HEK293 (cell line): ENCODE results near the gene PITPNC1.
A peak's percentile ranks its signal among the peaks of the same experiment; 100 is the strongest.

Experiments used
- GFI1B ChIP-seq: fragments of 450-650 bp; formaldehyde crosslinking; IDR thresholded peaks from 2 replicates; pipeline ENCODE4 v1.5.1; 2016; ENCODE audit warnings: missing biosample characterization, missing genetic modification characterization
- GLI2 ChIP-seq: fragments of 450-650 bp; formaldehyde crosslinking; IDR thresholded peaks from 2 replicates; pipeline ENCODE4; 2017; ENCODE audit warnings: missing biosample characterization, missing genetic modification characterization, low read depth, borderline replicate concordance
- OSR2 ChIP-seq: fragments of 450-650 bp; formaldehyde crosslinking; IDR thresholded peaks from 2 replicates; pipeline ENCODE4 v1.5.1; 2016; ENCODE audit warnings: missing biosample characterization, missing genetic modification characterization
- OVOL3 ChIP-seq: fragments of 450-650 bp; formaldehyde crosslinking; IDR thresholded peaks from 2 replicates; pipeline ENCODE4 v1.5.1; 2016; ENCODE audit warnings: missing biosample characterization, missing genetic modification characterization
- SP2 ChIP-seq: fragments of 450-650 bp; formaldehyde crosslinking; IDR thresholded peaks from 2 replicates; pipeline ENCODE4 v1.5.1; 2016; ENCODE audit warnings: missing biosample characterization, missing genetic modification characterization
- SP7 ChIP-seq: fragments of 450-650 bp; formaldehyde crosslinking; IDR thresholded peaks from 2 replicates; pipeline ENCODE4 v1.5.1; 2016; ENCODE audit warnings: missing biosample characterization, missing genetic modification characterization
- YY2 ChIP-seq: fragments of 450-650 bp; formaldehyde crosslinking; IDR thresholded peaks from 2 replicates; pipeline ENCODE4 v1.5.1; 2016; ENCODE audit warnings: missing biosample characterization, missing genetic modification characterization
- ZBTB10 ChIP-seq: fragments of 450-650 bp; formaldehyde crosslinking; IDR thresholded peaks from 2 replicates; pipeline ENCODE4 v1.5.1; 2016; ENCODE audit warnings: missing biosample characterization, missing genetic modification characterization
- ZBTB17 ChIP-seq: fragments of 450-650 bp; formaldehyde crosslinking; IDR thresholded peaks from 2 replicates; pipeline ENCODE4 v1.5.1; 2016; ENCODE audit warnings: missing biosample characterization, missing genetic modification characterization
- ZBTB20 ChIP-seq: fragments of 450-650 bp; formaldehyde crosslinking; IDR thresholded peaks from 2 replicates; pipeline ENCODE4 v1.5.1; 2016; ENCODE audit warnings: missing biosample characterization, missing genetic modification characterization
- ZNF133 ChIP-seq: fragments of 450-650 bp; formaldehyde crosslinking; IDR thresholded peaks from 2 replicates; pipeline ENCODE4 v1.5.1; 2016; ENCODE audit warnings: missing biosample characterization, missing genetic modification characterization
- ZNF202 ChIP-seq: fragments of 450-650 bp; formaldehyde crosslinking; IDR thresholded peaks from 2 replicates; pipeline ENCODE4 v1.5.1; 2016; ENCODE audit warnings: missing biosample characterization, missing genetic modification characterization, borderline replicate concordance
- ZNF24 ChIP-seq: fragments of 450-650 bp; formaldehyde crosslinking; IDR thresholded peaks from 2 replicates; pipeline ENCODE4 v1.5.1; 2016; ENCODE audit warnings: missing biosample characterization, missing genetic modification characterization
- ZNF280C ChIP-seq: fragments of 450-650 bp; formaldehyde crosslinking; IDR thresholded peaks from 2 replicates; pipeline ENCODE4 v1.5.1; 2016; ENCODE audit warnings: missing biosample characterization, missing genetic modification characterization
- ZNF335 ChIP-seq: fragments of 450-650 bp; formaldehyde crosslinking; conservative IDR thresholded peaks from 2 replicates; pipeline ENCODE4 v1.5.1; 2016; ENCODE audit warnings: missing biosample characterization, missing genetic modification characterization
- ZNF561 ChIP-seq: fragments of 450-650 bp; IDR thresholded peaks from 2 replicates; pipeline ENCODE4 v1.5.1; 2018; ENCODE audit warnings: missing biosample characterization, missing genetic modification characterization, borderline replicate concordance
- ZNF600 ChIP-seq: fragments of 450-650 bp; formaldehyde crosslinking; IDR thresholded peaks from 2 replicates; pipeline ENCODE4 v1.5.1; 2016; ENCODE audit warnings: missing biosample characterization, missing genetic modification characterization
- ZNF621 ChIP-seq: fragments of 450-650 bp; formaldehyde crosslinking; IDR thresholded peaks from 2 replicates; pipeline ENCODE4 v1.5.1; 2017; ENCODE audit warnings: missing biosample characterization, missing genetic modification characterization
- ZNF747 ChIP-seq: fragments of 450-650 bp; formaldehyde crosslinking; IDR thresholded peaks from 2 replicates; pipeline ENCODE4 v1.5.1; 2016; ENCODE audit warnings: missing biosample characterization, missing genetic modification characterization
- ZNF785 ChIP-seq: fragments of 450-650 bp; formaldehyde crosslinking; IDR thresholded peaks from 2 replicates; pipeline ENCODE4 v1.5.1; 2016; ENCODE audit warnings: missing biosample characterization, missing genetic modification characterization
- ZNF792 ChIP-seq: fragments of 450-650 bp; formaldehyde crosslinking; IDR thresholded peaks from 2 replicates; pipeline ENCODE4 v1.5.1; 2016; ENCODE audit warnings: missing biosample characterization, missing genetic modification characterization
- ZNF843 ChIP-seq: fragments of 450-650 bp; formaldehyde crosslinking; IDR thresholded peaks from 2 replicates; pipeline ENCODE4 v1.5.1; 2016; ENCODE audit warnings: missing biosample characterization, missing genetic modification characterization
- TF ChIP-seq, protein P1 (sequence below): fragments of 450-650 bp; formaldehyde crosslinking; conservative IDR thresholded peaks from 2 replicates; pipeline ENCODE4 v1.5.1; 2016; ENCODE audit warnings: low read depth, missing biosample characterization, missing genetic modification characterization
- TF ChIP-seq, protein P2 (sequence below): fragments of 450-650 bp; formaldehyde crosslinking; IDR thresholded peaks from 2 replicates; pipeline ENCODE4 v1.5.1; 2017; ENCODE audit warnings: missing biosample characterization, mild to moderate bottlenecking, missing genetic modification characterization, moderate library complexity
- TF ChIP-seq, protein P3 (sequence below): fragments of 450-650 bp; formaldehyde crosslinking; IDR thresholded peaks from 2 replicates; pipeline ENCODE4 v1.5.0; 2017; ENCODE audit warnings: missing biosample characterization, missing genetic modification characterization, borderline replicate concordance
- TF ChIP-seq, protein P4 (sequence below): fragments of 450-650 bp; formaldehyde crosslinking; IDR thresholded peaks from 2 replicates; pipeline ENCODE4 v1.5.1; 2017; ENCODE audit warnings: missing biosample characterization, missing genetic modification characterization

PITPNC1 gene

GRCh38 chr17:67520252-67520906 is 143.3 kb downstream of the PITPNC1 start (continued):
- TF ChIP-seq GFI1B (tag by site-specific recombination) = peak; percentile 84
- no peak for TF ChIP-seq ZBTB20 (tag by site-specific recombination)
- no peak for TF ChIP-seq ZNF280C (tag by site-specific recombination)
- TF ChIP-seq ZNF747 (tag by site-specific recombination) = no peak
- TF ChIP-seq YY2 = no peak
- no peak for TF ChIP-seq ZNF133 (tag by site-specific recombination)
- peak; percentile 68 for TF ChIP-seq SP7 (tag by site-specific recombination)
- TF ChIP-seq, protein P1, sequence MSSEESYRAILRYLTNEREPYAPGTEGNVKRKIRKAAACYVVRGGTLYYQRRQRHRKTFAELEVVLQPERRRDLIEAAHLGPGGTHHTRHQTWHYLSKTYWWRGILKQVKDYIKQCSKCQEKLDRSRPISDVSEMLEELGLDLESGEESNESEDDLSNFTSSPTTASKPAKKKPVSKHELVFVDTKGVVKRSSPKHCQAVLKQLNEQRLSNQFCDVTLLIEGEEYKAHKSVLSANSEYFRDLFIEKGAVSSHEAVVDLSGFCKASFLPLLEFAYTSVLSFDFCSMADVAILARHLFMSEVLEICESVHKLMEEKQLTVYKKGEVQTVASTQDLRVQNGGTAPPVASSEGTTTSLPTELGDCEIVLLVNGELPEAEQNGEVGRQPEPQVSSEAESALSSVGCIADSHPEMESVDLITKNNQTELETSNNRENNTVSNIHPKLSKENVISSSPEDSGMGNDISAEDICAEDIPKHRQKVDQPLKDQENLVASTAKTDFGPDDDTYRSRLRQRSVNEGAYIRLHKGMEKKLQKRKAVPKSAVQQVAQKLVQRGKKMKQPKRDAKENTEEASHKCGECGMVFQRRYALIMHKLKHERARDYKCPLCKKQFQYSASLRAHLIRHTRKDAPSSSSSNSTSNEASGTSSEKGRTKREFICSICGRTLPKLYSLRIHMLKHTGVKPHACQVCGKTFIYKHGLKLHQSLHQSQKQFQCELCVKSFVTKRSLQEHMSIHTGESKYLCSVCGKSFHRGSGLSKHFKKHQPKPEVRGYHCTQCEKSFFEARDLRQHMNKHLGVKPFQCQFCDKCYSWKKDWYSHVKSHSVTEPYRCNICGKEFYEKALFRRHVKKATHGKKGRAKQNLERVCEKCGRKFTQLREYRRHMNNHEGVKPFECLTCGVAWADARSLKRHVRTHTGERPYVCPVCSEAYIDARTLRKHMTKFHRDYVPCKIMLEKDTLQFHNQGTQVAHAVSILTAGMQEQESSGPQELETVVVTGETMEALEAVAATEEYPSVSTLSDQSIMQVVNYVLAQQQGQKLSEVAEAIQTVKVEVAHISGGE (tag by site-specific recombination) = no peak
- peak; percentile 67 for TF ChIP-seq ZBTB17 (tag by site-specific recombination)
- TF ChIP-seq ZNF785 (tag by site-specific recombination) = no peak
- TF ChIP-seq ZNF561 (tag by site-specific recombination) = peak; percentile 37; the same call in 1 of the 2 replicates
- TF ChIP-seq ZNF621 (tag by site-specific recombination) = no peak
- peak; percentile 93 for TF ChIP-seq ZNF843 (tag by site-specific recombination)
- peak; percentile 89 for TF ChIP-seq OSR2
- 0 out of 2 replicates have a peak, but pooled peaks have one; percentile 40 for TF ChIP-seq GLI2
- TF ChIP-seq OVOL3 (tag by site-specific recombination) = peak; percentile 46; the same call in 1 of the 2 replicates
- no peak for TF ChIP-seq ZBTB10 (tag by site-specific recombination)
- TF ChIP-seq SP2 (tag by site-specific recombination) = no peak
- TF ChIP-seq ZNF792 (tag by site-specific recombination) = no peak
- peak; percentile 7; the same call in 1 of the 2 replicates for TF ChIP-seq ZNF600 (tag by site-specific recombination)
- 0 out of 2 replicates have a peak, but pooled peaks have one; percentile 41 for TF ChIP-seq ZNF24 (tag by site-specific recombination)
- TF ChIP-seq, protein P2, sequence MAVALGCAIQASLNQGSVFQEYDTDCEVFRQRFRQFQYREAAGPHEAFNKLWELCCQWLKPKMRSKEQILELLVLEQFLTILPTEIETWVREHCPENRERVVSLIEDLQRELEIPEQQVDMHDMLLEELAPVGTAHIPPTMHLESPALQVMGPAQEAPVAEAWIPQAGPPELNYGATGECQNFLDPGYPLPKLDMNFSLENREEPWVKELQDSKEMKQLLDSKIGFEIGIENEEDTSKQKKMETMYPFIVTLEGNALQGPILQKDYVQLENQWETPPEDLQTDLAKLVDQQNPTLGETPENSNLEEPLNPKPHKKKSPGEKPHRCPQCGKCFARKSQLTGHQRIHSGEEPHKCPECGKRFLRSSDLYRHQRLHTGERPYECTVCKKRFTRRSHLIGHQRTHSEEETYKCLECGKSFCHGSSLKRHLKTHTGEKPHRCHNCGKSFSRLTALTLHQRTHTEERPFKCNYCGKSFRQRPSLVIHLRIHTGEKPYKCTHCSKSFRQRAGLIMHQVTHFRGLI (tag by site-specific recombination) = no peak
- TF ChIP-seq ZNF335 = no peak
- TF ChIP-seq, protein P3, sequence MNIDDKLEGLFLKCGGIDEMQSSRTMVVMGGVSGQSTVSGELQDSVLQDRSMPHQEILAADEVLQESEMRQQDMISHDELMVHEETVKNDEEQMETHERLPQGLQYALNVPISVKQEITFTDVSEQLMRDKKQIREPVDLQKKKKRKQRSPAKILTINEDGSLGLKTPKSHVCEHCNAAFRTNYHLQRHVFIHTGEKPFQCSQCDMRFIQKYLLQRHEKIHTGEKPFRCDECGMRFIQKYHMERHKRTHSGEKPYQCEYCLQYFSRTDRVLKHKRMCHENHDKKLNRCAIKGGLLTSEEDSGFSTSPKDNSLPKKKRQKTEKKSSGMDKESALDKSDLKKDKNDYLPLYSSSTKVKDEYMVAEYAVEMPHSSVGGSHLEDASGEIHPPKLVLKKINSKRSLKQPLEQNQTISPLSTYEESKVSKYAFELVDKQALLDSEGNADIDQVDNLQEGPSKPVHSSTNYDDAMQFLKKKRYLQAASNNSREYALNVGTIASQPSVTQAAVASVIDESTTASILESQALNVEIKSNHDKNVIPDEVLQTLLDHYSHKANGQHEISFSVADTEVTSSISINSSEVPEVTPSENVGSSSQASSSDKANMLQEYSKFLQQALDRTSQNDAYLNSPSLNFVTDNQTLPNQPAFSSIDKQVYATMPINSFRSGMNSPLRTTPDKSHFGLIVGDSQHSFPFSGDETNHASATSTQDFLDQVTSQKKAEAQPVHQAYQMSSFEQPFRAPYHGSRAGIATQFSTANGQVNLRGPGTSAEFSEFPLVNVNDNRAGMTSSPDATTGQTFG (tag by site-specific recombination) = no peak
- TF ChIP-seq, protein P4, sequence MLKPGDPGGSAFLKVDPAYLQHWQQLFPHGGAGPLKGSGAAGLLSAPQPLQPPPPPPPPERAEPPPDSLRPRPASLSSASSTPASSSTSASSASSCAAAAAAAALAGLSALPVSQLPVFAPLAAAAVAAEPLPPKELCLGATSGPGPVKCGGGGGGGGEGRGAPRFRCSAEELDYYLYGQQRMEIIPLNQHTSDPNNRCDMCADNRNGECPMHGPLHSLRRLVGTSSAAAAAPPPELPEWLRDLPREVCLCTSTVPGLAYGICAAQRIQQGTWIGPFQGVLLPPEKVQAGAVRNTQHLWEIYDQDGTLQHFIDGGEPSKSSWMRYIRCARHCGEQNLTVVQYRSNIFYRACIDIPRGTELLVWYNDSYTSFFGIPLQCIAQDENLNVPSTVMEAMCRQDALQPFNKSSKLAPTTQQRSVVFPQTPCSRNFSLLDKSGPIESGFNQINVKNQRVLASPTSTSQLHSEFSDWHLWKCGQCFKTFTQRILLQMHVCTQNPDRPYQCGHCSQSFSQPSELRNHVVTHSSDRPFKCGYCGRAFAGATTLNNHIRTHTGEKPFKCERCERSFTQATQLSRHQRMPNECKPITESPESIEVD (tag by site-specific recombination) = peak; percentile 53
- TF ChIP-seq ZNF202 (tag by site-specific recombination) = no peak
